GM23338 (cell line): Measurements from ENCODE around the gene COL4A5. TPM values are rescaled to one million over a fixed set of nuclear protein-coding genes. Genes with fewer than 3 reads are reported as not detected.

Experiments used
- ATAC-seq: fragments of 200-7000 bp; cut with Tn5 transposase; 3 replicates; pipeline ENCODE4 v1.9.1; 2020
- DNase-seq: peaks from one replicate; pipeline ENCODE4 v3.0.0-alpha.2; 2015; ENCODE audit warnings: low spot score
- H2AFZ ChIP-seq: fragments of 200-600 bp; sonication (generic); 2 replicates; pipeline ENCODE4 v1.8.0; 2016; ENCODE audit warnings: antibody characterized with exemption, mild to moderate bottlenecking, moderate library complexity
- H3F3A ChIP-seq: fragments of 200-600 bp; sonication (generic); replicated peaks from 2 replicates; pipeline ENCODE4 v1.8.0; 2017; ENCODE audit warnings: antibody characterized with exemption, mixed run types, low read depth
- H3K27ac ChIP-seq: fragments of 200-600 bp; sonication (generic); 2 replicates; pipeline ENCODE4 v1.6.1; 2016; ENCODE audit warnings: low read depth
- H3K27me3 ChIP-seq: fragments of 200-600 bp; sonication (generic); 2 replicates; pipeline ENCODE4 v1.8.0; 2016; ENCODE audit warnings: mild to moderate bottlenecking, mixed run types, moderate library complexity; ENCODE audit not compliant: insufficient read depth
- H3K36me3 ChIP-seq: fragments of 200-600 bp; sonication (generic); 2 replicates; pipeline ENCODE4 v1.8.0; 2016; ENCODE audit warnings: mild to moderate bottlenecking; ENCODE audit not compliant: insufficient read depth
- H3K4me1 ChIP-seq: fragments of 200-600 bp; sonication (generic); 2 replicates; pipeline ENCODE4 v1.8.0; 2016; ENCODE audit warnings: mild to moderate bottlenecking, moderate library complexity; ENCODE audit not compliant: insufficient read depth
- H3K4me2 ChIP-seq: fragments of 200-600 bp; sonication (generic); 2 replicates; pipeline ENCODE4 v1.7.1; 2017; ENCODE audit warnings: mixed run types
- H3K4me3 ChIP-seq: fragments of 200-600 bp; sonication (generic); 2 replicates; pipeline ENCODE4 v1.6.1; 2016; ENCODE audit warnings: mixed run types
- H3K79me2 ChIP-seq: fragments of 200-600 bp; sonication (generic); replicated peaks from 2 replicates; pipeline ENCODE4 v1.8.0; 2017; ENCODE audit warnings: mild to moderate bottlenecking; ENCODE audit not compliant: insufficient read depth
- H3K9me2 ChIP-seq: fragments of 200-600 bp; sonication (generic); 2 replicates; pipeline ENCODE4 v1.8.0; 2017; ENCODE audit not compliant: insufficient read depth
- H4K20me1 ChIP-seq: fragments of 200-600 bp; sonication (generic); replicated peaks from 2 replicates; pipeline ENCODE4 v1.8.0; 2017; ENCODE audit warnings: mild to moderate bottlenecking; ENCODE audit not compliant: insufficient read depth
- H3K27ac Mint-ChIP-seq: 2 replicates; pipeline ENCODE4 v1.8.0; 2020; ENCODE audit warnings: inconsistent platforms, mild to moderate bottlenecking, moderate library complexity, mixed read lengths
- H3K27me3 Mint-ChIP-seq: 3 replicates; pipeline ENCODE4 v1.8.0; 2022; ENCODE audit warnings: low read depth, mild to moderate bottlenecking, moderate library complexity, mixed read lengths, inconsistent platforms; ENCODE audit not compliant: insufficient read depth, poor library complexity
- H3K36me3 Mint-ChIP-seq: 3 replicates; pipeline ENCODE4 v1.8.0; 2021; ENCODE audit warnings: low read depth, mild to moderate bottlenecking, inconsistent platforms, moderate library complexity, mixed read lengths
- H3K4me1 Mint-ChIP-seq: 3 replicates; pipeline ENCODE4 v1.8.0; 2020; ENCODE audit warnings: mild to moderate bottlenecking, inconsistent platforms, mixed read lengths
- H3K4me3 Mint-ChIP-seq: 3 replicates; pipeline ENCODE4 v1.8.0; 2021; ENCODE audit warnings: moderate library complexity, mild to moderate bottlenecking, inconsistent platforms, mixed read lengths
- H3K9me3 Mint-ChIP-seq: 3 replicates; pipeline ENCODE4 v1.8.0; 2020; ENCODE audit warnings: moderate library complexity, mild to moderate bottlenecking, inconsistent platforms, mixed read lengths
- CTCF ChIP-seq, 2 experiments: fragments of 200-600 bp in 1 of 2; sonication (generic) in 1 of 2; conservative IDR thresholded peaks; 2 replicates each; pipeline versions ENCODE4 v1.5.1 to v1.6.1; 2016 to 2017; ENCODE audit warnings: antibody characterized with exemption in 2 of 2, low read depth in 2 of 2, mild to moderate bottlenecking in 2 of 2, moderate library complexity in 1 of 2
- ETS1 ChIP-seq: IDR thresholded peaks from 2 replicates; pipeline ENCODE4 v1.6.1; 2016; ENCODE audit warnings: antibody characterized with exemption
- JUNB ChIP-seq: IDR thresholded peaks from one replicate; pipeline ENCODE4 v1.6.1; 2016; ENCODE audit warnings: antibody characterized with exemption; ENCODE audit not compliant: unreplicated experiment
- STAT1 ChIP-seq: IDR thresholded peaks from one replicate; pipeline ENCODE4 v1.6.1; 2016; ENCODE audit warnings: antibody characterized with exemption; ENCODE audit not compliant: unreplicated experiment
- ZNF114 ChIP-seq: fragments of 250-450 bp; sonication (Bioruptor Pico); IDR thresholded peaks from 2 replicates; pipeline ENCODE4 v1.5.0; 2020; ENCODE audit warnings: mild to moderate bottlenecking, moderate library complexity
- ZNF331 ChIP-seq: fragments of 250-450 bp; sonication (Bioruptor Pico); IDR thresholded peaks from 2 replicates; pipeline ENCODE4 v1.5.0; 2020; ENCODE audit warnings: low read depth, mild to moderate bottlenecking, moderate library complexity
- polyA plus RNA-seq: library from polyadenylated mRNA; unstranded; fragments of >200 nt; fragmentation: Nextera tagmentation; extraction: Ambion mirVana; gene quantifications from 2 replicates; pipeline ENCODE4 v1.2.1, GENCODE V29; 2016
- total RNA-seq: library from RNA; depleted of rRNA; stranded (reverse); fragments of >200 nt; shearing (Covaris generic); gene quantifications from 2 replicates; pipeline ENCODE4 v1.2.3, GENCODE V29; 2014
- TF ChIP-seq, protein P1 (sequence below): fragments of 250-450 bp; sonication (Bioruptor Pico); IDR thresholded peaks from 2 replicates; pipeline ENCODE4 v1.5.0; 2020; ENCODE audit warnings: mild to moderate bottlenecking, moderate library complexity

COL4A5 gene
- total and polyA plus RNA-seq, 2 experiments from 2014 or later: 15.5 to 48.1 TPM

DNA sequence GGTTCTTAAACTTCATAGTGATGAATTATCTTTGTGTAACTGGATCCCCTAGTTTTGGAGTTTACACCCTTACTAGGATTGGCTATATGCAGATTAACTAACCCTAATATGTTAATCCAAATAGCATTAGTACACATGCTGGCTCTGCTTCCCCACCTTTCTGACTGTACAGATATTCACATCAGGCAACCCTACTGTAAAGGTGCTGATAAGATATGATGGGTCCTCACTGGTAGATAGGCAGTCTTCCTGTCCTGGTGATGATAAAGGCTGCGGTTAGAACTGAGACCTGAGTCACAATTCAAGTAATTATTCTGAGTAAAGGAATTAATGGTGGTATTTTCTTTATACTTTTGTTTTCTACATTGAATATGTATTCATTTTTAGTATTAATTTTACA lies 118.6 kb downstream of the COL4A5 start:
- Mint-ChIP-seq H3K36me3 (peaks cover 9% of the 10 kb centered on the region), H3K4me3 (no peak overlapping the region), H3K9me3 (no peaks in the 10 kb centered on the region), H3K27me3 (no peaks in the 10 kb centered on the region), H3K4me1 (peaks cover 6% of the 10 kb centered on the region; the same call in 2 of the 3 replicates), H3K27ac (no peak overlapping the region)
- Histone ChIP-seq H2AFZ (no peak overlapping the region), H3K9me2 (no peaks in the 10 kb centered on the region), H3K79me2 (no peaks in the 10 kb centered on the region), H3K4me2 (no peak overlapping the region), H3K4me3 (no peak overlapping the region), H3F3A (no peaks in the 10 kb centered on the region), H3K27ac (no peak overlapping the region), H4K20me1 (no peaks in the 10 kb centered on the region), H3K27me3 (no peaks in the 10 kb centered on the region), H3K36me3 (no peaks in the 10 kb centered on the region), H3K4me1 (no peaks in the 10 kb centered on the region)
- TF ChIP-seq ZNF331 (CRISPR knock-in tag) (no peak), ETS1 (no peak), CTCF (conservative IDR thresholded peaks at IDR 0.05; ENCODE audit: low read depth in 2 of 2) (no peak), ZNF114 (CRISPR knock-in tag) (no peak), STAT1 (no peak), JUNB (no peak)
- TF ChIP-seq, protein P1, sequence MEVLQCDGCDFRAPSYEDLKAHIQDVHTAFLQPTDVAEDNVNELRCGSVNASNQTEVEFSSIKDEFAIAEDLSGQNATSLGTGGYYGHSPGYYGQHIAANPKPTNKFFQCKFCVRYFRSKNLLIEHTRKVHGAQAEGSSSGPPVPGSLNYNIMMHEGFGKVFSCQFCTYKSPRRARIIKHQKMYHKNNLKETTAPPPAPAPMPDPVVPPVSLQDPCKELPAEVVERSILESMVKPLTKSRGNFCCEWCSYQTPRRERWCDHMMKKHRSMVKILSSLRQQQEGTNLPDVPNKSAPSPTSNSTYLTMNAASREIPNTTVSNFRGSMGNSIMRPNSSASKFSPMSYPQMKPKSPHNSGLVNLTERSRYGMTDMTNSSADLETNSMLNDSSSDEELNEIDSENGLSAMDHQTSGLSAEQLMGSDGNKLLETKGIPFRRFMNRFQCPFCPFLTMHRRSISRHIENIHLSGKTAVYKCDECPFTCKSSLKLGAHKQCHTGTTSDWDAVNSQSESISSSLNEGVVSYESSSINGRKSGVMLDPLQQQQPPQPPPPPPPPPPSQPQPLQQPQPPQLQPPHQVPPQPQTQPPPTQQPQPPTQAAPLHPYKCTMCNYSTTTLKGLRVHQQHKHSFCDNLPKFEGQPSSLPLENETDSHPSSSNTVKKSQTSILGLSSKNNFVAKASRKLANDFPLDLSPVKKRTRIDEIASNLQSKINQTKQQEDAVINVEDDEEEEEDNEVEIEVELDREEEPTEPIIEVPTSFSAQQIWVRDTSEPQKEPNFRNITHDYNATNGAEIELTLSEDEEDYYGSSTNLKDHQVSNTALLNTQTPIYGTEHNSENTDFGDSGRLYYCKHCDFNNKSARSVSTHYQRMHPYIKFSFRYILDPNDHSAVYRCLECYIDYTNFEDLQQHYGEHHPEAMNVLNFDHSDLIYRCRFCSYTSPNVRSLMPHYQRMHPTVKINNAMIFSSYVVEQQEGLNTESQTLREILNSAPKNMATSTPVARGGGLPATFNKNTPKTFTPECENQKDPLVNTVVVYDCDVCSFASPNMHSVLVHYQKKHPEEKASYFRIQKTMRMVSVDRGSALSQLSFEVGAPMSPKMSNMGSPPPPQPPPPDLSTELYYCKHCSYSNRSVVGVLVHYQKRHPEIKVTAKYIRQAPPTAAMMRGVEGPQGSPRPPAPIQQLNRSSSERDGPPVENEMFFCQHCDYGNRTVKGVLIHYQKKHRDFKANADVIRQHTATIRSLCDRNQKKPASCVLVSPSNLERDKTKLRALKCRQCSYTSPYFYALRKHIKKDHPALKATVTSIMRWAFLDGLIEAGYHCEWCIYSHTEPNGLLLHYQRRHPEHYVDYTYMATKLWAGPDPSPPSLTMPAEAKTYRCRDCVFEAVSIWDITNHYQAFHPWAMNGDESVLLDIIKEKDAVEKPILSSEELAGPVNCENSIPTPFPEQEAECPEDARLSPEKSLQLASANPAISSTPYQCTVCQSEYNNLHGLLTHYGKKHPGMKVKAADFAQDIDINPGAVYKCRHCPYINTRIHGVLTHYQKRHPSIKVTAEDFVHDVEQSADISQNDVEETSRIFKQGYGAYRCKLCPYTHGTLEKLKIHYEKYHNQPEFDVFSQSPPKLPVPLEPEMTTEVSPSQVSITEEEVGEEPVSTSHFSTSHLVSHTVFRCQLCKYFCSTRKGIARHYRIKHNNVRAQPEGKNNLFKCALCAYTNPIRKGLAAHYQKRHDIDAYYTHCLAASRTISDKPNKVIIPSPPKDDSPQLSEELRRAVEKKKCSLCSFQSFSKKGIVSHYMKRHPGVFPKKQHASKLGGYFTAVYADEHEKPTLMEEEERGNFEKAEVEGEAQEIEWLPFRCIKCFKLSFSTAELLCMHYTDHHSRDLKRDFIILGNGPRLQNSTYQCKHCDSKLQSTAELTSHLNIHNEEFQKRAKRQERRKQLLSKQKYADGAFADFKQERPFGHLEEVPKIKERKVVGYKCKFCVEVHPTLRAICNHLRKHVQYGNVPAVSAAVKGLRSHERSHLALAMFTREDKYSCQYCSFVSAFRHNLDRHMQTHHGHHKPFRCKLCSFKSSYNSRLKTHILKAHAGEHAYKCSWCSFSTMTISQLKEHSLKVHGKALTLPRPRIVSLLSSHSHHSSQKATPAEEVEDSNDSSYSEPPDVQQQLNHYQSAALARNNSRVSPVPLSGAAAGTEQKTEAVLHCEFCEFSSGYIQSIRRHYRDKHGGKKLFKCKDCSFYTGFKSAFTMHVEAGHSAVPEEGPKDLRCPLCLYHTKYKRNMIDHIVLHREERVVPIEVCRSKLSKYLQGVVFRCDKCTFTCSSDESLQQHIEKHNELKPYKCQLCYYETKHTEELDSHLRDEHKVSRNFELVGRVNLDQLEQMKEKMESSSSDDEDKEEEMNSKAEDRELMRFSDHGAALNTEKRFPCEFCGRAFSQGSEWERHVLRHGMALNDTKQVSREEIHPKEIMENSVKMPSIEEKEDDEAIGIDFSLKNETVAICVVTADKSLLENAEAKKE (CRISPR knock-in tag): no peak
- ATAC-seq (no peak), DNase-seq (no peak)
